Rectal smooth muscle tissue (tissue), 1 donor: ENCODE results near the gene SLC24A1.
"Not testable (repeated sequence)": the region's sequence is repeated elsewhere in the genome, so short reads cannot be mapped to it uniquely, and the experiment has no call there.

Source experiments
- H3K27ac ChIP-seq: one replicate; pipeline ENCODE4 v1.7.0; 2013; ENCODE audit warnings: low read depth, low read length, inconsistent platforms
- H3K27me3 ChIP-seq: one replicate; pipeline ENCODE4 v1.7.0; 2013; ENCODE audit warnings: low read length; ENCODE audit not compliant: control insufficient read depth, insufficient read depth
- H3K36me3 ChIP-seq: one replicate; pipeline ENCODE4 v1.7.0; 2013; ENCODE audit warnings: low read length; ENCODE audit not compliant: control insufficient read depth, insufficient read depth
- H3K4me1 ChIP-seq: one replicate; pipeline ENCODE4 v1.7.0; 2013; ENCODE audit warnings: low read length; ENCODE audit not compliant: control insufficient read depth, insufficient read depth
- H3K4me3 ChIP-seq: one replicate; pipeline ENCODE4 v1.7.0; 2013; ENCODE audit warnings: low read length
- H3K9ac ChIP-seq: one replicate; pipeline ENCODE4 v1.7.0; 2013; ENCODE audit warnings: low read length

Gene SLC24A1

GRCh38 chr15:65599677-65600076 is 22.1 kb upstream of the SLC24A1 start:
- no peaks in the 10 kb centered on the region for H3K27me3 ChIP-seq
- H3K27ac ChIP-seq, result no peak overlapping the region
- H3K4me1 ChIP-seq, result no peaks in the 10 kb centered on the region
- H3K4me3 ChIP-seq, result no peak overlapping the region
- H3K36me3 ChIP-seq, result peaks cover 25% of the 10 kb centered on the region
- H3K9ac ChIP-seq, result no peak overlapping the region

- Histone ChIP-seq H3K36me3 (peaks cover 19% of the 10 kb centered on the region), H3K27me3 (no peaks in the 10 kb centered on the region), H3K27ac (no peak overlapping the region), H3K9ac (no peak overlapping the region), H3K4me1 (no peaks in the 10 kb centered on the region), H3K4me3 (no peak overlapping the region)
Observed at GRCh38 chr15:65603134-65603533, 18.6 kb upstream of the SLC24A1 start.

- Histone ChIP-seq H3K9ac (no peak overlapping the region), H3K36me3 (peaks cover 15% of the 10 kb centered on the region), H3K27ac (no peak overlapping the region), H3K27me3 (no peaks in the 10 kb centered on the region), H3K4me3 (no peak overlapping the region), H3K4me1 (no peaks in the 10 kb centered on the region)
Observed at GRCh38 chr15:65603559-65603958, 18.2 kb upstream of the SLC24A1 start.

- peak within 1 kb of the TSS; percentile 94 for H3K4me3 ChIP-seq
- no peaks in the 10 kb centered on the region for H3K27me3 ChIP-seq
- no peaks in the 10 kb centered on the region for H3K36me3 ChIP-seq
- H3K4me1 ChIP-seq, result peaks cover 9% of the 10 kb centered on the region
- H3K9ac ChIP-seq, result peak within 1 kb of the TSS; percentile 92
- H3K27ac ChIP-seq, result peak within 1 kb of the TSS; percentile 98
Observed at GRCh38 chr15:65610871-65611718, 10.6 kb upstream of the SLC24A1 start, which contains the start of gene INTS14. Gene INTS14, minus strand, starts transcription at chr15:65611131. Its CDS starts 3,751 bp downstream, at chr15:65607380.

GRCh38 chr15:65611888-65612615 is 9.7 kb upstream of the SLC24A1 start:
- no peaks in the 10 kb centered on the region for H3K27me3 ChIP-seq
- H3K27ac ChIP-seq, result peak overlapping the region; percentile 98
- peak overlapping the region; percentile 94 for H3K4me3 ChIP-seq
- peaks cover 9% of the 10 kb centered on the region for H3K4me1 ChIP-seq
- H3K36me3 ChIP-seq, result no peaks in the 10 kb centered on the region
- H3K9ac ChIP-seq, result peak overlapping the region; percentile 92

GRCh38 chr15:65612616-65612946 is 9.2 kb upstream of the SLC24A1 start:
- Histone ChIP-seq H3K27ac (no peak overlapping the region), H3K9ac (no peak overlapping the region), H3K27me3 (no peaks in the 10 kb centered on the region)

GRCh38 chr15:65612949-65613744 is 8.6 kb upstream of the SLC24A1 start:
- Histone ChIP-seq H3K36me3 (no peaks in the 10 kb centered on the region), H3K27ac (no peak overlapping the region), H3K9ac (no peak overlapping the region), H3K4me1 (peaks cover 9% of the 10 kb centered on the region), H3K27me3 (no peaks in the 10 kb centered on the region), H3K4me3 (no peak overlapping the region)

More at GRCh38 chr15:65612616-65612946, 9.2 kb upstream of the SLC24A1 start:
- Histone ChIP-seq H3K4me1 (peaks cover 9% of the 10 kb centered on the region), H3K36me3 (no peaks in the 10 kb centered on the region), H3K4me3 (no peak overlapping the region)

GRCh38 chr15:65615887-65616286 is 5.9 kb upstream of the SLC24A1 start:
- not testable (repeated sequence) for H3K4me3 ChIP-seq, H3K27me3 ChIP-seq, H3K36me3 ChIP-seq, H3K4me1 ChIP-seq, H3K9ac ChIP-seq, H3K27ac ChIP-seq

- no peak overlapping the region for H3K4me3 ChIP-seq
- H3K9ac ChIP-seq, result no peak overlapping the region
- H3K36me3 ChIP-seq, result no peaks in the 10 kb centered on the region
- no peak overlapping the region for H3K27ac ChIP-seq
- no peaks in the 10 kb centered on the region for H3K4me1 ChIP-seq
- H3K27me3 ChIP-seq, result no peaks in the 10 kb centered on the region
Observed at GRCh38 chr15:65618560-65619109, 3.1 kb upstream of the SLC24A1 start.

GRCh38 chr15:65619626-65620290 is 2.0 kb upstream of the SLC24A1 start:
- Histone ChIP-seq H3K4me3 (no peak overlapping the region), H3K36me3 (no peaks in the 10 kb centered on the region), H3K27me3 (no peaks in the 10 kb centered on the region), H3K27ac (no peak overlapping the region), H3K9ac (no peak overlapping the region), H3K4me1 (no peaks in the 10 kb centered on the region)

- Histone ChIP-seq H3K4me1 (no peaks in the 10 kb centered on the region), H3K36me3 (no peaks in the 10 kb centered on the region), H3K27me3 (no peaks in the 10 kb centered on the region), H3K4me3 (no peak overlapping the region), H3K27ac (no peak overlapping the region), H3K9ac (no peak overlapping the region)
Observed at GRCh38 chr15:65620833-65621232, 905 bp upstream of the SLC24A1 start.
